K562 (cell line): Measurements from ENCODE around the gene PRKX. TPM values are rescaled to one million over a fixed set of nuclear protein-coding genes. Genes with fewer than 3 reads are reported as not detected.

ENCODE experiments used
- ARID2 ChIP-seq: fragments of 450-650 bp; IDR thresholded peaks from 2 replicates; pipeline ENCODE4 v1.6.1; 2017; ENCODE audit warnings: antibody characterized with exemption, mild to moderate bottlenecking
- BCOR ChIP-seq: fragments of 450-650 bp; IDR thresholded peaks from 2 replicates; pipeline ENCODE4 v1.6.1; 2016
- CTCF ChIP-seq, 3 experiments: IDR thresholded peaks in 2 of 3; conservative IDR thresholded peaks in 1 of 3; 2 replicates each; pipeline ENCODE4 v1.5.1; 2011 to 2012; ENCODE audit warnings: low read length in 3 of 3, mild to moderate bottlenecking in 3 of 3, control low read depth in 2 of 3, improper control_type of control experiment in 1 of 3, inconsistent platforms in 1 of 3, low read depth in 1 of 3, mixed read lengths in 1 of 3, moderate library complexity in 1 of 3; ENCODE audit not compliant: insufficient read depth in 2 of 3
- DPF2 ChIP-seq: fragments of 450-650 bp; IDR thresholded peaks from 2 replicates; pipeline ENCODE4 v1.6.1; 2016
- ETV1 ChIP-seq: fragments of 450-650 bp; conservative IDR thresholded peaks from 2 replicates; pipeline ENCODE4 v1.6.1; 2016; ENCODE audit warnings: missing genetic modification characterization, control low read depth, low read depth, missing compliant biosample characterization
- GABPA ChIP-seq: fragments of 200-800 bp; sonication (Bioruptor generic); conservative IDR thresholded peaks from 2 replicates; pipeline ENCODE4 v1.6.1; 2016; ENCODE audit warnings: low read depth, missing genetic modification characterization, missing compliant biosample characterization
- HDAC1 ChIP-seq, 2 experiments: fragments of 450-650 bp; IDR thresholded peaks; 2 replicates each; pipeline ENCODE4 v1.6.1; 2016 to 2017; ENCODE audit warnings: inconsistent platforms in 1 of 2, mild to moderate bottlenecking in 1 of 2, moderate library complexity in 1 of 2
- KDM1A ChIP-seq, 2 experiments: fragments of 450-650 bp; IDR thresholded peaks; 2 replicates each; pipeline ENCODE4 v1.6.1; 2016; ENCODE audit warnings: mild to moderate bottlenecking in 2 of 2
- MAFF ChIP-seq: IDR thresholded peaks from 2 replicates; pipeline ENCODE4 v1.6.1; 2012; ENCODE audit warnings: low read length, improper control_type of control experiment
- MLLT1 ChIP-seq, 2 experiments: fragments of 450-650 bp; IDR thresholded peaks; 2 replicates each; pipeline ENCODE4 v1.6.1; 2016
- NRF1 ChIP-seq, 2 experiments: fragments of 450-650 bp; IDR thresholded peaks in 1 of 2; conservative IDR thresholded peaks in 1 of 2; 2 replicates each; pipeline ENCODE4 v1.6.1; 2014; ENCODE audit warnings: mild to moderate bottlenecking in 2 of 2
- SMARCA4 ChIP-seq: fragments of 450-650 bp; IDR thresholded peaks from 2 replicates; pipeline ENCODE4 v1.6.1; 2016
- SMARCE1 ChIP-seq: fragments of 450-650 bp; IDR thresholded peaks from 2 replicates; pipeline ENCODE4 v1.7.1; 2016; ENCODE audit warnings: mild to moderate bottlenecking
- VEZF1 ChIP-seq: fragments of 200-800 bp; sonication (Bioruptor generic); IDR thresholded peaks from 2 replicates; pipeline ENCODE4 v1.6.1; 2017; ENCODE audit warnings: missing genetic modification characterization, missing compliant biosample characterization
- polyA plus RNA-seq, 8 experiments: library from polyadenylated mRNA; depleted of rRNA in 4 of 8; stranded (reverse) in 5 of 8; unstranded in 3 of 8; fragments of >200 nt; fragmentation: Nextera tagmentation in 2 of 8; fragmentation: Illumina TruSeq in 1 of 8; extraction: Ambion mirVana in 2 of 8; extraction: Trizol in 1 of 8; gene quantifications; 2 replicates each; pipeline versions ENCODE4 v1.2.1 to v1.2.3, GENCODE V29; 2011 to 2014; ENCODE audit warnings: inconsistent platforms in 1 of 8, missing spikeins in 1 of 8
- total RNA-seq, 7 experiments: library from RNA; depleted of rRNA in 6 of 7; stranded (reverse); fragments of >200 nt in 6 of 7; fragmentation: Illumina TruSeq in 2 of 7; extraction: Trizol in 2 of 7; gene quantifications; 2 replicates each; pipeline versions ENCODE4 v1.2.1 to v1.2.3, GENCODE V29; 2011 to 2021; ENCODE audit warnings: low replicate concordance in 1 of 7

PRKX gene
- total and polyA plus RNA-seq, 9 of the 15 experiments (the other 6 are each of a cell fraction or from before 2014, with no cell fraction given): 3.3 to 29.4 (median 23.7) TPM

GRCh38 chrX:3711331-3711917 is 2.0 kb downstream of the PRKX start (continued):
- TF ChIP-seq BCOR (peak; percentile 64), MAFF (no peak), VEZF1 (CRISPR knock-in tag) (peak; percentile 38), CTCF (IDR thresholded peaks at IDR 0.05 in 2 of 3, conservative IDR thresholded peaks at IDR 0.05 in 1 of 3; ENCODE audit: insufficient read depth in 2 of 3, low read depth in 1 of 3, low read length in 3 of 3) (no peak), KDM1A (IDR thresholded peaks at IDR 0.05) (peak in 1 of 2 experiments; percentile 36; a peak in 1 of 4 replicates), NRF1 (conservative IDR thresholded peaks at IDR 0.05 in 1 of 2, IDR thresholded peaks at IDR 0.05 in 1 of 2) (peak; percentile 46), GABPA (tag) (no peak), MLLT1 (IDR thresholded peaks at IDR 0.05) (peak; percentile 26 to 32; a peak in 1 of 4 replicates), ETV1 (tag) (0 out of 2 replicates have a peak, but pooled peaks have one; percentile 23), SMARCE1 (peak; percentile 22; the same call in 1 of the 2 replicates), SMARCA4 (peak; percentile 34; the same call in 1 of the 2 replicates), HDAC1 (IDR thresholded peaks at IDR 0.05) (peak in 1 of 2 experiments; percentile 38; a peak in 1 of 4 replicates), ARID2 (0 out of 2 replicates have a peak, but pooled peaks have one; percentile 31), DPF2 (peak; percentile 37; the same call in 1 of the 2 replicates)
